ENCODE measurements around the gene MRPL48. TPM values are rescaled to one million over a fixed set of nuclear protein-coding genes. Genes with fewer than 3 reads are reported as not detected.

The MRPL48 gene
- total and polyA plus RNA-seq, 2 of the 8 experiments (the other 6 are each of a cell fraction or from before 2014, with no cell fraction given) = 34.9 to 59.9 TPM

- Histone ChIP-seq H2BK15ac (ENCODE audit: low read length) (no peak overlapping the region), H3K9me3 (ENCODE audit: insufficient read depth in 2 of 2, low read depth in 1 of 2, low read length in 1 of 2) (no peaks in the 10 kb centered on the region), H3K27me3 (replicated peaks in 1 of 4; ENCODE audit: control insufficient read depth in 3 of 4, extremely low read depth in 1 of 4, insufficient read depth in 3 of 4, low read length in 3 of 4) (no peaks in the 10 kb centered on the region), H4K5ac (ENCODE audit: insufficient read length, low read depth, low read length) (no peak overlapping the region), H4K8ac (ENCODE audit: extremely low read depth, insufficient read depth, low read length) (no peak overlapping the region), H3K56ac (replicated peaks; ENCODE audit: insufficient read length, low read depth, low read length) (no peak overlapping the region), H3K9ac (replicated peaks in 1 of 4; ENCODE audit: extremely low read depth in 1 of 4, low read depth in 3 of 4, low read length in 3 of 4) (no peak overlapping the region), H3K23me2 (ENCODE audit: low read depth, low read length) (no peaks in the 10 kb centered on the region), H2AK5ac (ENCODE audit: low read depth, low read length) (no peak overlapping the region), H4K20me1 (replicated peaks in 1 of 2; ENCODE audit: control insufficient read depth in 1 of 2, insufficient read depth in 2 of 2, low read length in 2 of 2) (peaks cover 5 to 19% of the 10 kb centered on the region in 2 experiments), H3K14ac (ENCODE audit: insufficient read length) (no peak overlapping the region), H3K4me1 (replicated peaks in 1 of 4; ENCODE audit: control insufficient read depth in 3 of 4, insufficient read depth in 4 of 4, low read length in 3 of 4) (no peaks in the 10 kb centered on the region; a peak in 1 of 7 replicates), H3K27ac (ENCODE audit: low read depth, low read length) (no peak overlapping the region), H3K18ac (ENCODE audit: extremely low read depth, low read length) (no peak overlapping the region), H3K79me2 (ENCODE audit: control insufficient read depth in 1 of 2, insufficient read depth in 2 of 2, low read length in 2 of 2) (peaks cover 23 to 91% of the 10 kb centered on the region in 2 experiments), H3K4me2 (ENCODE audit: insufficient read depth in 1 of 2, low read depth in 2 of 2, low read length in 2 of 2) (no peak overlapping the region), H2BK20ac (ENCODE audit: low read length) (no peak overlapping the region), H2BK120ac (replicated peaks; ENCODE audit: low read depth, low read length) (no peak overlapping the region), H2BK5ac (ENCODE audit: low read depth, low read length) (no peak overlapping the region), H3K79me1 (ENCODE audit: low read depth, low read length) (peaks cover 36% of the 10 kb centered on the region), H4K91ac (replicated peaks; ENCODE audit: insufficient read length, low read length) (no peak overlapping the region), H3K23ac (ENCODE audit: insufficient read length) (no peak overlapping the region), H3K4ac (replicated peaks; ENCODE audit: insufficient read length, low read depth, low read length) (no peak overlapping the region), H3K36me3 (ENCODE audit: control insufficient read depth in 2 of 4, insufficient read depth in 4 of 4, low read length in 3 of 4) (no peaks in the 10 kb centered on the region), H2BK12ac (ENCODE audit: low read depth, low read length) (no peak overlapping the region), H2AFZ (ENCODE audit: low read length) (no peak overlapping the region), H3K4me3 (ENCODE audit: extremely low read depth in 1 of 4, insufficient read depth in 2 of 4, low read depth in 3 of 4, low read length in 4 of 4) (no peak overlapping the region)
- ChIA-PET CTCF (ENCODE audit: partially characterized antibody) (interaction anchor here (1.0 kb wide), 1 partner anchor 30 kb away, joined by 3 read pairs; no protein-coding TSS in a partner anchor), POLR2A (ENCODE audit: partially characterized antibody) (interaction anchor here (1.0 to 2.8 kb wide), 3 partner anchors 12 to 39 kb away, joined by 3 to 9 read pairs (median 7); partner anchors contain the start of genes MRPL48 and RAB6A)
- DNase-seq (ENCODE audit: low read depth in 1 of 2, low spot score in 2 of 2) (no peak), FAIRE-seq (no peak)
- WGBS, 2 experiments (ENCODE audit: extremely low coverage in 1 of 2, insufficient coverage in 1 of 2, insufficient read length in 1 of 2, insufficient replicate concordance in 2 of 2, low coverage in 1 of 2, low lambda C conversion rate in 2 of 2, missing lambda C conversion rate in 1 of 2) = 92% methylated on average over 7 of the region's 7 CpGs; no CpG with 5 or more reads in 1 of the 2 experiments
- no peak for TF ChIP-seq KDM1A (IDR thresholded peaks at IDR 0.05; ENCODE audit: borderline replicate concordance, low read length)
- TF ChIP-seq USF2 (IDR thresholded peaks at IDR 0.05; ENCODE audit: low read length) = no peak
Observed at GRCh38 chr11:73749118-73749517, 38.6 kb upstream of the MRPL48 start.
